Activated T-cell treated with anti-CD3 and anti-CD28 coated beads, Interleukin-2, amount 50 U/mL, for 4 hours (primary cell): ENCODE results near the gene TNFRSF6B. TPM values are rescaled to one million over a fixed set of nuclear protein-coding genes. Genes with fewer than 3 reads are reported as not detected.

Source experiments
- ATAC-seq, 2 donors: fragments of 200-7000 bp; cut with Tn5 transposase; one replicate each; pipeline ENCODE4 v1.10.0; 2021
- DNase-seq: peaks from one replicate; pipeline ENCODE4 v3.0.0-alpha.2; 2020
- H3K27me3 Mint-ChIP-seq: one replicate; pipeline ENCODE4 v1.8.0; 2021; ENCODE audit warnings: low read depth, mixed read lengths
- H3K36me3 Mint-ChIP-seq: one replicate; pipeline ENCODE4 v1.8.0; 2022; ENCODE audit warnings: mixed read lengths; ENCODE audit not compliant: insufficient read depth
- H3K4me1 Mint-ChIP-seq: one replicate; pipeline ENCODE4 v1.8.0; 2021; ENCODE audit warnings: low read depth, mixed read lengths
- H3K4me3 Mint-ChIP-seq: one replicate; pipeline ENCODE4 v1.8.0; 2021; ENCODE audit warnings: mild to moderate bottlenecking, moderate library complexity, mixed read lengths
- H3K9me3 Mint-ChIP-seq: one replicate; pipeline ENCODE4 v1.8.0; 2021; ENCODE audit warnings: mixed read lengths
- total RNA-seq, 3 donors: library from RNA; stranded (reverse); gene quantifications; one replicate each; pipeline ENCODE4 v1.2.1, GENCODE V29; 2021

TNFRSF6B gene
- total RNA-seq, 3 donors from 2014 or later = 0.47 TPM; not detected in 2

- no peaks in the 10 kb centered on the region for H3K27me3 Mint-ChIP-seq
- H3K9me3 Mint-ChIP-seq = no peaks in the 10 kb centered on the region
- H3K4me3 Mint-ChIP-seq = no peak overlapping the region
- peaks cover 7% of the 10 kb centered on the region for H3K4me1 Mint-ChIP-seq
- DNase-seq (no peak), ATAC-seq (no peak)
- H3K36me3 Mint-ChIP-seq = no peaks in the 10 kb centered on the region
Measured at GRCh38 chr20:63744574-63745423, 48.3 kb downstream of the TNFRSF6B start.

GRCh38 chr20:63745424-63745805 is 49.0 kb downstream of the TNFRSF6B start:
- no peak overlapping the region for H3K4me3 Mint-ChIP-seq
- DNase-seq (no peak), ATAC-seq (no peak)
- H3K36me3 Mint-ChIP-seq = no peaks in the 10 kb centered on the region
- no peaks in the 10 kb centered on the region for H3K27me3 Mint-ChIP-seq
- peaks cover 8% of the 10 kb centered on the region for H3K4me1 Mint-ChIP-seq
- no peaks in the 10 kb centered on the region for H3K9me3 Mint-ChIP-seq

GRCh38 chr20:63745961-63746731 is 49.7 kb downstream of the TNFRSF6B start:
- H3K27me3 Mint-ChIP-seq = no peaks in the 10 kb centered on the region
- H3K4me3 Mint-ChIP-seq = no peak overlapping the region
- no peak for ATAC-seq
- no peak for DNase-seq
- H3K9me3 Mint-ChIP-seq = no peaks in the 10 kb centered on the region
- H3K36me3 Mint-ChIP-seq = no peaks in the 10 kb centered on the region
- H3K4me1 Mint-ChIP-seq = peaks cover 16% of the 10 kb centered on the region

- Mint-ChIP-seq H3K9me3 (no peaks in the 10 kb centered on the region), H3K36me3 (no peaks in the 10 kb centered on the region), H3K27me3 (no peaks in the 10 kb centered on the region), H3K4me3 (no peak overlapping the region), H3K4me1 (peaks cover 18% of the 10 kb centered on the region)
- no peak for ATAC-seq
- DNase-seq = no peak
Measured at GRCh38 chr20:63746751-63747315, 50.4 kb downstream of the TNFRSF6B start.

GRCh38 chr20:63747622-63748069 is 51.2 kb downstream of the TNFRSF6B start:
- no peak for ATAC-seq
- Mint-ChIP-seq H3K9me3 (no peaks in the 10 kb centered on the region), H3K27me3 (no peaks in the 10 kb centered on the region), H3K36me3 (no peaks in the 10 kb centered on the region), H3K4me1 (peaks cover 21% of the 10 kb centered on the region), H3K4me3 (no peak overlapping the region)
- DNase-seq = no peak

Other genes with a start within 250 kb of the TNFRSF6B start
- gene KCNQ2, start 224.0 kb upstream of the TNFRSF6B start, total RNA-seq = not detected
- gene EEF1A2, start 197.6 kb upstream of the TNFRSF6B start, total RNA-seq = under 1 TPM; 0.63 to 0.96 (median 0.74) TPM
- gene PPDPF, start 175.9 kb upstream of the TNFRSF6B start, total RNA-seq = 100 to 1,000 TPM; 137 to 171 (median 165) TPM
- under 1 TPM; 0.13 to 0.21 (median 0.16) TPM for gene PTK6, start 159.3 kb upstream of the TNFRSF6B start, total RNA-seq
- gene SRMS, start 148.9 kb upstream of the TNFRSF6B start, total RNA-seq = not detected
- under 1 TPM; 0.13 to 0.19 (median 0.18) TPM for gene FNDC11, start 142.5 kb upstream of the TNFRSF6B start, total RNA-seq
- gene HELZ2, start 122.4 kb upstream of the TNFRSF6B start, total RNA-seq = 10 to 100 TPM in 1 of 3 donors, 1 to 10 TPM in 2; 7.4 to 11.9 (median 7.8) TPM
- gene GMEB2, start 69.6 kb upstream of the TNFRSF6B start, total RNA-seq = 10 to 100 TPM; 14.6 to 16.1 (median 15.1) TPM
- gene STMN3, start 43.2 kb upstream of the TNFRSF6B start, total RNA-seq = 10 to 100 TPM; 11.4 to 16.2 (median 12.4) TPM
- gene RTEL1, start 38.3 kb upstream of the TNFRSF6B start, total RNA-seq = 10 to 100 TPM; 50.6 to 67.7 (median 62.3) TPM
- gene ARFRP1, start 11.3 kb downstream of the TNFRSF6B start, total RNA-seq = 10 to 100 TPM; 62.1 to 67.1 (median 63.5) TPM
- gene ZGPAT, start 11.4 kb downstream of the TNFRSF6B start, total RNA-seq = 10 to 100 TPM; 38.1 to 43.9 (median 42.0) TPM
- gene LIME1, start 40.0 kb downstream of the TNFRSF6B start, total RNA-seq = 10 to 100 TPM in 1 of 3 donors, 1 to 10 TPM in 2; 7.1 to 10.4 (median 9.3) TPM
- 10 to 100 TPM; 17.2 to 18.1 (median 17.3) TPM for gene SLC2A4RG, start 43.1 kb downstream of the TNFRSF6B start, total RNA-seq
- 1 to 10 TPM in 2 of 3 donors, under 1 TPM in 1; 0.89 to 3.8 (median 2.2) TPM for gene ZBTB46, start 134.6 kb downstream of the TNFRSF6B start, total RNA-seq
- not detected for gene ABHD16B, start 164.8 kb downstream of the TNFRSF6B start, total RNA-seq
- 10 to 100 TPM; 87.4 to 95.0 (median 89.3) TPM for gene TPD52L2, start 168.6 kb downstream of the TNFRSF6B start, total RNA-seq
- gene DNAJC5, start 198.5 kb downstream of the TNFRSF6B start, total RNA-seq = 10 to 100 TPM; 37.2 to 38.5 (median 37.8) TPM